WTC11 (cell line): ENCODE results near the gene MKNK2. TPM values are rescaled to one million over a fixed set of nuclear protein-coding genes. Genes with fewer than 3 reads are reported as not detected.

Source experiments
- ATAC-seq: fragments of 200-7000 bp; cut with Tn5 transposase; 2 replicates; pipeline ENCODE4 v1.10.0; 2021; ENCODE audit warnings: mild to moderate bottlenecking, moderate library complexity
- CTCF ChIA-PET: fragments of 300-600 bp; sonication (Branson Sonifier 250); formaldehyde crosslinking; loops from one replicate; lab custom pipeline; 2021; ENCODE audit warnings: antibody characterized with exemption; lab: Charles Lee
- POLR2A ChIA-PET: fragments of 350-600 bp; sonication (Branson Sonifier 250); formaldehyde crosslinking; loops from one replicate; lab custom pipeline; 2021; ENCODE audit warnings: antibody characterized with exemption; lab: Charles Lee
- DNase-seq: peaks from one replicate; pipeline ENCODE4 v3.0.0; 2021; ENCODE audit warnings: low spot score
- H3K27ac Mint-ChIP-seq: 2 replicates; pipeline ENCODE4 v1.8.0; 2021; ENCODE audit warnings: mixed read lengths
- H3K27me3 Mint-ChIP-seq: 2 replicates; pipeline ENCODE4 v1.8.0; 2021; ENCODE audit warnings: low read depth, mild to moderate bottlenecking, moderate library complexity, mixed read lengths
- H3K36me3 Mint-ChIP-seq: 2 replicates; pipeline ENCODE4 v1.8.0; 2021; ENCODE audit warnings: mixed read lengths
- H3K4me1 Mint-ChIP-seq: 2 replicates; pipeline ENCODE4 v1.8.0; 2022; ENCODE audit warnings: mixed read lengths
- H3K4me3 Mint-ChIP-seq: 2 replicates; pipeline ENCODE4 v1.8.0; 2021; ENCODE audit warnings: mild to moderate bottlenecking, moderate library complexity, mixed read lengths
- H3K9me3 Mint-ChIP-seq: 2 replicates; pipeline ENCODE4 v1.8.0; 2021; ENCODE audit warnings: mixed read lengths
- ATF1 ChIP-seq: sonication (generic); formaldehyde crosslinking; IDR thresholded peaks from 2 replicates; pipeline ENCODE4 v1.8.1; 2023; ENCODE audit warnings: mild to moderate bottlenecking, moderate library complexity, missing genetic modification reagents
- ESRRA ChIP-seq: sonication (generic); formaldehyde crosslinking; IDR thresholded peaks from 2 replicates; pipeline ENCODE4 v1.8.1; 2022; ENCODE audit warnings: mild to moderate bottlenecking, missing genetic modification reagents, borderline replicate concordance
- FOXP1 ChIP-seq: sonication (generic); formaldehyde crosslinking; IDR thresholded peaks from 2 replicates; pipeline ENCODE4 v1.8.0; 2022; ENCODE audit warnings: missing genetic modification reagents, mild to moderate bottlenecking, moderate library complexity, borderline replicate concordance
- NFE2L1 ChIP-seq: sonication (generic); formaldehyde crosslinking; IDR thresholded peaks from 2 replicates; pipeline ENCODE4 v1.8.1; 2023; ENCODE audit warnings: missing genetic modification reagents
- NR2C2 ChIP-seq: sonication (generic); formaldehyde crosslinking; IDR thresholded peaks from 2 replicates; pipeline ENCODE4 v1.8.0; 2022; ENCODE audit warnings: mild to moderate bottlenecking, missing genetic modification reagents
- ZNF219 ChIP-seq: sonication (generic); formaldehyde crosslinking; IDR thresholded peaks from 2 replicates; pipeline ENCODE4 v1.8.0; 2023; ENCODE audit warnings: missing genetic modification reagents, mild to moderate bottlenecking, borderline replicate concordance
- ZNF512 ChIP-seq: sonication (generic); formaldehyde crosslinking; IDR thresholded peaks from 2 replicates; pipeline ENCODE4 v1.8.1; 2022; ENCODE audit warnings: missing genetic modification reagents, borderline replicate concordance
- total RNA-seq: library from RNA; stranded (reverse); gene quantifications from 3 replicates; pipeline ENCODE4 v1.2.3, GENCODE V29; 2021
- TF ChIP-seq, protein P1 (sequence below): sonication (generic); formaldehyde crosslinking; IDR thresholded peaks from 2 replicates; pipeline ENCODE4 v1.8.1; 2023; ENCODE audit warnings: mild to moderate bottlenecking, missing genetic modification reagents, borderline replicate concordance
- TF ChIP-seq, protein P2 (sequence below): fragments of 250-450 bp; sonication (Bioruptor Pico); IDR thresholded peaks from 2 replicates; pipeline ENCODE4 v1.9.0; 2021; ENCODE audit warnings: mild to moderate bottlenecking
- TF ChIP-seq, protein P3 (sequence below): fragments of 200-600 bp; IDR thresholded peaks from 2 replicates; pipeline ENCODE4 v1.8.0; 2022; ENCODE audit warnings: antibody characterized with exemption
- TF ChIP-seq, protein P4 (sequence below): sonication (generic); formaldehyde crosslinking; IDR thresholded peaks from 2 replicates; pipeline ENCODE4 v1.8.1; 2023; ENCODE audit warnings: mild to moderate bottlenecking, missing genetic modification reagents

Gene MKNK2
- total RNA-seq, 1 experiment from 2014 or later: 165 TPM

GRCh38 chr19:2039089-2039958 lies 11.7 kb downstream of the MKNK2 start:
- Mint-ChIP-seq H3K27ac (no peak overlapping the region), H3K36me3 (peaks cover 10% of the 10 kb centered on the region; the same call in 1 of the 2 replicates)
- no peak for ATAC-seq
- CTCF ChIA-PET: interaction anchor here (0.5 to 1.2 kb wide), 3 partner anchors 11 to 101 kb away, joined by 3 to 7 read pairs (median 4); no protein-coding TSS in a partner anchor
- DNase-seq: no peak
- no peak for TF ChIP-seq NR2C2 (CRISPR knock-in tag)
- TF ChIP-seq, protein P1, sequence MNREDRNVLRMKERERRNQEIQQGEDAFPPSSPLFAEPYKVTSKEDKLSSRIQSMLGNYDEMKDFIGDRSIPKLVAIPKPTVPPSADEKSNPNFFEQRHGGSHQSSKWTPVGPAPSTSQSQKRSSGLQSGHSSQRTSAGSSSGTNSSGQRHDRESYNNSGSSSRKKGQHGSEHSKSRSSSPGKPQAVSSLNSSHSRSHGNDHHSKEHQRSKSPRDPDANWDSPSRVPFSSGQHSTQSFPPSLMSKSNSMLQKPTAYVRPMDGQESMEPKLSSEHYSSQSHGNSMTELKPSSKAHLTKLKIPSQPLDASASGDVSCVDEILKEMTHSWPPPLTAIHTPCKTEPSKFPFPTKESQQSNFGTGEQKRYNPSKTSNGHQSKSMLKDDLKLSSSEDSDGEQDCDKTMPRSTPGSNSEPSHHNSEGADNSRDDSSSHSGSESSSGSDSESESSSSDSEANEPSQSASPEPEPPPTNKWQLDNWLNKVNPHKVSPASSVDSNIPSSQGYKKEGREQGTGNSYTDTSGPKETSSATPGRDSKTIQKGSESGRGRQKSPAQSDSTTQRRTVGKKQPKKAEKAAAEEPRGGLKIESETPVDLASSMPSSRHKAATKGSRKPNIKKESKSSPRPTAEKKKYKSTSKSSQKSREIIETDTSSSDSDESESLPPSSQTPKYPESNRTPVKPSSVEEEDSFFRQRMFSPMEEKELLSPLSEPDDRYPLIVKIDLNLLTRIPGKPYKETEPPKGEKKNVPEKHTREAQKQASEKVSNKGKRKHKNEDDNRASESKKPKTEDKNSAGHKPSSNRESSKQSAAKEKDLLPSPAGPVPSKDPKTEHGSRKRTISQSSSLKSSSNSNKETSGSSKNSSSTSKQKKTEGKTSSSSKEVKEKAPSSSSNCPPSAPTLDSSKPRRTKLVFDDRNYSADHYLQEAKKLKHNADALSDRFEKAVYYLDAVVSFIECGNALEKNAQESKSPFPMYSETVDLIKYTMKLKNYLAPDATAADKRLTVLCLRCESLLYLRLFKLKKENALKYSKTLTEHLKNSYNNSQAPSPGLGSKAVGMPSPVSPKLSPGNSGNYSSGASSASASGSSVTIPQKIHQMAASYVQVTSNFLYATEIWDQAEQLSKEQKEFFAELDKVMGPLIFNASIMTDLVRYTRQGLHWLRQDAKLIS (CRISPR knock-in tag): no peak
- TF ChIP-seq, protein P2, sequence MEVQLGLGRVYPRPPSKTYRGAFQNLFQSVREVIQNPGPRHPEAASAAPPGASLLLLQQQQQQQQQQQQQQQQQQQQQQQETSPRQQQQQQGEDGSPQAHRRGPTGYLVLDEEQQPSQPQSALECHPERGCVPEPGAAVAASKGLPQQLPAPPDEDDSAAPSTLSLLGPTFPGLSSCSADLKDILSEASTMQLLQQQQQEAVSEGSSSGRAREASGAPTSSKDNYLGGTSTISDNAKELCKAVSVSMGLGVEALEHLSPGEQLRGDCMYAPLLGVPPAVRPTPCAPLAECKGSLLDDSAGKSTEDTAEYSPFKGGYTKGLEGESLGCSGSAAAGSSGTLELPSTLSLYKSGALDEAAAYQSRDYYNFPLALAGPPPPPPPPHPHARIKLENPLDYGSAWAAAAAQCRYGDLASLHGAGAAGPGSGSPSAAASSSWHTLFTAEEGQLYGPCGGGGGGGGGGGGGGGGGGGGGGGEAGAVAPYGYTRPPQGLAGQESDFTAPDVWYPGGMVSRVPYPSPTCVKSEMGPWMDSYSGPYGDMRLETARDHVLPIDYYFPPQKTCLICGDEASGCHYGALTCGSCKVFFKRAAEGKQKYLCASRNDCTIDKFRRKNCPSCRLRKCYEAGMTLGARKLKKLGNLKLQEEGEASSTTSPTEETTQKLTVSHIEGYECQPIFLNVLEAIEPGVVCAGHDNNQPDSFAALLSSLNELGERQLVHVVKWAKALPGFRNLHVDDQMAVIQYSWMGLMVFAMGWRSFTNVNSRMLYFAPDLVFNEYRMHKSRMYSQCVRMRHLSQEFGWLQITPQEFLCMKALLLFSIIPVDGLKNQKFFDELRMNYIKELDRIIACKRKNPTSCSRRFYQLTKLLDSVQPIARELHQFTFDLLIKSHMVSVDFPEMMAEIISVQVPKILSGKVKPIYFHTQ (CRISPR knock-in tag): no peak
- TF ChIP-seq ZNF219 (CRISPR knock-in tag): no peak
- no peak for TF ChIP-seq ATF1 (CRISPR knock-in tag)
- TF ChIP-seq, protein P3, sequence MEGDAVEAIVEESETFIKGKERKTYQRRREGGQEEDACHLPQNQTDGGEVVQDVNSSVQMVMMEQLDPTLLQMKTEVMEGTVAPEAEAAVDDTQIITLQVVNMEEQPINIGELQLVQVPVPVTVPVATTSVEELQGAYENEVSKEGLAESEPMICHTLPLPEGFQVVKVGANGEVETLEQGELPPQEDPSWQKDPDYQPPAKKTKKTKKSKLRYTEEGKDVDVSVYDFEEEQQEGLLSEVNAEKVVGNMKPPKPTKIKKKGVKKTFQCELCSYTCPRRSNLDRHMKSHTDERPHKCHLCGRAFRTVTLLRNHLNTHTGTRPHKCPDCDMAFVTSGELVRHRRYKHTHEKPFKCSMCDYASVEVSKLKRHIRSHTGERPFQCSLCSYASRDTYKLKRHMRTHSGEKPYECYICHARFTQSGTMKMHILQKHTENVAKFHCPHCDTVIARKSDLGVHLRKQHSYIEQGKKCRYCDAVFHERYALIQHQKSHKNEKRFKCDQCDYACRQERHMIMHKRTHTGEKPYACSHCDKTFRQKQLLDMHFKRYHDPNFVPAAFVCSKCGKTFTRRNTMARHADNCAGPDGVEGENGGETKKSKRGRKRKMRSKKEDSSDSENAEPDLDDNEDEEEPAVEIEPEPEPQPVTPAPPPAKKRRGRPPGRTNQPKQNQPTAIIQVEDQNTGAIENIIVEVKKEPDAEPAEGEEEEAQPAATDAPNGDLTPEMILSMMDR: no peak
- TF ChIP-seq FOXP1: no peak
- TF ChIP-seq NFE2L1 (CRISPR knock-in tag): no peak
- TF ChIP-seq ZNF512 (CRISPR knock-in tag): no peak
- TF ChIP-seq ESRRA (CRISPR knock-in tag): no peak
- TF ChIP-seq, protein P4, sequence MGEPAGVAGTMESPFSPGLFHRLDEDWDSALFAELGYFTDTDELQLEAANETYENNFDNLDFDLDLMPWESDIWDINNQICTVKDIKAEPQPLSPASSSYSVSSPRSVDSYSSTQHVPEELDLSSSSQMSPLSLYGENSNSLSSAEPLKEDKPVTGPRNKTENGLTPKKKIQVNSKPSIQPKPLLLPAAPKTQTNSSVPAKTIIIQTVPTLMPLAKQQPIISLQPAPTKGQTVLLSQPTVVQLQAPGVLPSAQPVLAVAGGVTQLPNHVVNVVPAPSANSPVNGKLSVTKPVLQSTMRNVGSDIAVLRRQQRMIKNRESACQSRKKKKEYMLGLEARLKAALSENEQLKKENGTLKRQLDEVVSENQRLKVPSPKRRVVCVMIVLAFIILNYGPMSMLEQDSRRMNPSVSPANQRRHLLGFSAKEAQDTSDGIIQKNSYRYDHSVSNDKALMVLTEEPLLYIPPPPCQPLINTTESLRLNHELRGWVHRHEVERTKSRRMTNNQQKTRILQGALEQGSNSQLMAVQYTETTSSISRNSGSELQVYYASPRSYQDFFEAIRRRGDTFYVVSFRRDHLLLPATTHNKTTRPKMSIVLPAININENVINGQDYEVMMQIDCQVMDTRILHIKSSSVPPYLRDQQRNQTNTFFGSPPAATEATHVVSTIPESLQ (CRISPR knock-in tag): no peak
- TF ChIP-seq, all 79 proteins: peak for 0
- Mint-ChIP-seq H3K4me1 (peaks cover 13% of the 10 kb centered on the region), H3K27me3 (peaks cover 2% of the 10 kb centered on the region; the same call in 1 of the 2 replicates), H3K4me3 (no peak overlapping the region), H3K9me3 (0 out of 2 replicates have a peak, but pooled peaks cover 4% of the 10 kb centered on the region)
- POLR2A ChIA-PET: interaction anchor here (0.8 kb wide), 1 partner anchor 10 kb away, joined by 3 read pairs; no protein-coding TSS in a partner anchor
